ENCODE data around the gene EGFL8.
"Not testable (repeated sequence)": the region's sequence is repeated elsewhere in the genome, so short reads cannot be mapped to it uniquely, and the experiment has no call there.

Gene EGFL8

GRCh38 chr6:32185681-32186131 is 21.3 kb downstream of the EGFL8 start:
- not testable (repeated sequence) for DNase-seq

GRCh38 chr6:32186151-32186840 is 21.9 kb downstream of the EGFL8 start:
- DNase-seq, result not testable (repeated sequence)

DNA sequence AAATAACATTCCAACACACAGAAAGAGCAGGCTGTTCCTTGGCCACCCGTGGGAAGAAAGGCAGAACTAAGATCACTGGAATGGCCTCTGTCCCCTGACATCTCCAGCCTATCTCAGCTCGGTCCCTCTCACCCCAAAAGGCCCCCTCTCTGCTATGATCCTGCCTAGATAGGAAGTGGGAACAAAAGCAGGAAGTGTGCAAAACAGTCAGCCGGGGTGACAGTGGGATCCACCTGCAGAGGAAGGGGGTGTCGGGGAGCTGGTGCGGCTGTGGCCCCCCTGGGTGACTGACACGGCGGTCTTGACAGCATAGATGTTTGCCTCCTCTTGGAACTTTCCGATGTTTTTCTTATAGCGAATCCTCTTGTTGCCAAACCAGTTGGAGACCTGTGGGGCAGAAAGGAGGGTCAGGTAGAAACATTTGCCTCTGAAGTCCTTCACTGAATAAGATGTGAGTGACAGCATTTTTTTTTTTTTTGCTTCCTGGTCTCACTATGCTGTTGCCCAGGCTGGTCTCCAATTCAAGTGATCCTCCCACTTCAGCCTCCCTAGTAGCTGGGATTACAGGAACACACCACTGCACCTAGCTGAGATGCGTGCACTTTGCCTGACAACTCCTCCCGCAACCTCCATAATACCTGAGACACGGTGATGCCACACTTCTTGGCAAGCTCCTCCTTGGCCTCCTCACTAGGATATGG is 22.8 kb downstream of the EGFL8 start:
- no peak for DNase-seq

GRCh38 chr6:32187725-32188380 is 23.5 kb downstream of the EGFL8 start:
- DNase-seq, result not testable (repeated sequence)

DNA sequence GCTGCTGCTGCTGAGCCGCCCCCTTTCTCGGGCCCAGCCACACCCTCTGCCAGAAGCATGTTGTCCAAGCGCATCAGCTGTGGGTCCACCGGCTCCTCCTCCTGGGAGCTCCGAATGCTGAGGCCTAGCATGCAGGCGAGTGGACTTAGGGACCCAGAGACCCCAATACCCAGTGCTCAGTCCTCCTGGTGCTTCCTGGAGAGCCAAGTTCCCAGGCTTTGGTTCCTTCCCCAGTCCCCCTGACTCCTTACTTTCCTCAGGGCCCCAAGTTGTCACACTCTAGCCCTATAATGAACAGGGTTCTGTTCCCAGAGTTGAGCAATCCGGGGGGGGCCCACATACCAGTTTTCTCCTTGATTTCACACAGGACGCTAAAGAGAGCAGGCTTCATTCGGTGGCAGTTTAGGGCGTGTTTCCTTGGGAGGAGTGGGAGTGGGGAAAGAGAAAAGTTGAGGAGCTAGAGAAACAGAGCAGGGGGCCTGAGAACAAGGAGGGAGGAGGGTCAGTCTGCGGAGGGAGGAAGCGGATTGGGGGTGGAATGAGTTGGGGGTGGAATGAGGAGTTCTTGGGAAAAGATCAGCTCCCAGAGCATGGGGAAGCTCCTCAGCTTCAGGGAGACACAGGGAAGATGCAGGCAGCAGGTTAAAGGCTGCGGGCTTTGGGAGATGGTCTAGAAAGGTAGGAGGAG is 24.1 kb downstream of the EGFL8 start:
- DNase-seq, result no peak

DNA sequence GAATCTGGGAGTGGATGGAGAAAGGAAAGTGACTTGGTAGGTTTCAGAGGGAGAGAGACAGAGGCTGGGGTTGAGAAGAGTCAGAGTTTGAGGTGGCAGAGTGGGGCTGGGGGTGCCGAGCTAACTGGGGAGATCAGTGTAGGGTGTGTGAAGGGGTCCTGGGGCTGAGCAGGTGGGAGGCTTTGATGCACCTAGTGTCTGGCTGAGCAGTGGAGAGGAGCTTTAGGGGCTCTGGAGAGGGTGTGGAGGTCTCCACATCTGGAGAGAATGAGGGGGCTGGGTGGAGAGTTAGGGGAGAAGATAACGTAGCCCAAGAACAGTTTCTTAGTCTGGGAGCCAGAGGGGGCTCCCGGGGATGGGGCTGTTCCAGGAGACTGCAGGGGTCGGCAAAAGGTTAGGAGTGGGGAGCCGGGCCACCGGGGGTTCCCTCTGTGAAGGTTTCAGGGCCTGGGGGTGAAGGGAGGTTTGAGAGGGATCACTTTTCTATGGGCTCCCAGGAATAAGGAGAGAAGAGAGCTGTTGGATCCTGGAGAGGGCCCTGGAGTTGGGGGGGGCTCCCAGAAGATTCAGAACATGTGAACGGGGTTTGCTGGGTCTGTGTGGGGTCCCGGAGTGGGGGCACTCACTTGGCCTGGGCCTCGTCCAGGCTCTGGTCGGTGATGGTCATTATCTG is 24.8 kb downstream of the EGFL8 start:
- no peak for DNase-seq

GRCh38 chr6:32189742-32190053 is 25.3 kb downstream of the EGFL8 start:
- DNase-seq, result no peak

DNA sequence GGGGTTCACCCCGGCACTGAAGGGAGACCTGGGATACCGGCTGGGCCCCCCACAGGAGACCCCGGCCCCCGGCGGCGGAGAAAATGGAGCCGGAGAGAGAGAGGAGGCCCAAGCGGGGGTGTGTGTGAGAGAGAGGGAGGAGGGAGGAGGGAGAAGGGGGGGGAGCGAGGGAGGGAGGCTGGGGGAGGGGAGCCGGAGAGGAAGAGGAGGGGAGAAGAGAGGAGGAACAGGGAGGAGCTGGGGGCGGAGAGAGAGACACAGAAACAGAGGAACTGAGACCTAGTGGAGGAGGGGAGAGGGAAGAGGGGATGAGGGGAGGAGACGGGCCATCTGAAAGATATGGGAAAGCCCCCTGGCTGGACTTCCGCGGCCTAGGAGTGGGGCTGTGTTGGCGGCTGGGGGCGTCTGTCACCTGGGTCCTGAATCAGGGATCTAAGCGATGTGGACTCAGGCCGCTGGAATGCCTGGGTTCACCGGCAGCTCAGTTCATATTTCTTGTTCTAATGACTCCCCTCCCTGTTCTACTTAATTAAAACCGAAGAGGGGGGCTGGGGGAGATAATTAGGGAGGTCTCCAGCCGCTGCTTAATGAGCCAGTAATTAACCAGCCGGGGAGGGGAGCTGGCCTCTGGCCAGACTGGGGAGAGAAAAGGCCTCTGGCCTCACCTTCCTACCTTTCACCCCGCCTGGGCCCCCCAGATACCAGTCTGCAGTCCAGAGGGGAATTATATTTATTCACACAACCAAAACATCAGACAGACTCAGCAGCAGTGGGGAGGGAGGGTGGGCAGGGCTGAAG is 25.9 kb downstream of the EGFL8 start, which contains the start of gene PBX2:
TSS of gene PBX2 (minus strand) at position 149 of the 798 bp plus-strand sequence. CDS start 287 bp downstream, outside the sequence.
- peak; percentile 37 to 52 for DNase-seq

GRCh38 chr6:32190911-32191677 is 26.7 kb downstream of the EGFL8 start:
- no peak for DNase-seq

GRCh38 chr6:32191696-32192607 is 27.6 kb downstream of the EGFL8 start:
- no peak for DNase-seq

DNA sequence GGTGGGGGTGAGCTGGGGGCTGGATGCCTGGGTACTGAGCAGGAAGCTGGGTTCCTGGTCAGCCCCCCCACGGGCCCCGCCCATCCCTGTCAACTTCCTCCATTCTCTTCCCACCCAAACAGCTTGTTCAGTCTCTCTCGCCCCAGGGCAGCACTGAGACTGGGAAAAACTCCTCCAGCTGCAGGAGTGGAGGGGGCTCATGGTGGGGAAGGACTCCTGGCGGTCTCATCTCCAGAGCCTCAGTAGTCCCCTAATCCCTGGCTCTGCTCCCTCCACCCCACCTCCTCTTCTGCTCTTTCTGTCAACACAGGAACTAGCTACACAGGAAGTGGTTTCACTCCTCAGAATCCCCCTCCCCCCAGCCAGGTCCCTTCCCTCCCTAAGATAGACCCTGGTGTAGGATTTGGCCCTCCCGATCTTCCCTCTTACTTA is 28.2 kb downstream of the EGFL8 start, which contains the start of gene GPSM3:
TSS of gene GPSM3 (minus strand) at position 36 of the 432 bp plus-strand sequence. CDS start 130 bp downstream, outside the sequence.
- DNase-seq, result no peak

DNA sequence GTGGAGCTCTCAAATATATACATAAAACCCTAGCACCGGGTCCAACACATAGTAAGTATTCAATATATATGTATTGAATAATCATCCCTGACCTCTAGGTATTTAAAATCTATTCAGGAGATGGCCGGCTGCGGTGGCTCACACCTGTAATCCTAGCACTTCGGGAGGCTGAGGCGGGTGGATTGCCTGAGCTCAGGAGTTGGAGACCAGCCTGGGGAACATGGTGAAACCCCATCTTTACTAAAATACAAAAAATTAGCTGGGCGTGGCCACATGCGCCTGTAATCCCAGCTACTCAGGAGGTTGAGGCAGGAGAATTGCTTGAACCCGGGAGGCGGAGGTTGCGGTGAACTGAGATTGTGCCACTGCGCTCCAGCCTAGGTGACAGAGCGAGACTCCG is 28.7 kb downstream of the EGFL8 start:
- DNase-seq, result not testable (repeated sequence)

DNA sequence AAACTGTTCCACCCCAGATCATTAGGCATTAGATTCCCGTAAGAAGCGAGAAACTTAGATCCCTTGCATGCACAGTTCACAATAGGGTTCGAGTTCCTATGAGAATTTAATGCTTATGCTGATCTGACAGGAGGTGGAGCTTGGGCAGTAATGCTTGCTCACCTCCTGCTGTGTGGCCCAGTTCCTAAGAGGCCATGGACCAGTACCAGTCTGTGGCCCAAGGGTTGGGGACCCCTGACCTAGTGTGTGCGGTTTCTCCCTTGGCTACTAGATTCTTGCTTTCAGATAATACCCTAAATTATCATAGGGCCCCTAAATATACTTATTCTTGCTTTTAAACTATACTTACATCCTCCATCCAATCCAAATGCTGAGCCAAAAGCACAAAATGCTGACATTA is 30.0 kb downstream of the EGFL8 start:
- DNase-seq, result no peak

GRCh38 chr6:32194825-32195651 is 30.6 kb downstream of the EGFL8 start:
- DNase-seq, result no peak

- DNase-seq, result peak; percentile 99 to 100
Measured at GRCh38 chr6:32195652-32195901, 31.2 kb downstream of the EGFL8 start.

DNA sequence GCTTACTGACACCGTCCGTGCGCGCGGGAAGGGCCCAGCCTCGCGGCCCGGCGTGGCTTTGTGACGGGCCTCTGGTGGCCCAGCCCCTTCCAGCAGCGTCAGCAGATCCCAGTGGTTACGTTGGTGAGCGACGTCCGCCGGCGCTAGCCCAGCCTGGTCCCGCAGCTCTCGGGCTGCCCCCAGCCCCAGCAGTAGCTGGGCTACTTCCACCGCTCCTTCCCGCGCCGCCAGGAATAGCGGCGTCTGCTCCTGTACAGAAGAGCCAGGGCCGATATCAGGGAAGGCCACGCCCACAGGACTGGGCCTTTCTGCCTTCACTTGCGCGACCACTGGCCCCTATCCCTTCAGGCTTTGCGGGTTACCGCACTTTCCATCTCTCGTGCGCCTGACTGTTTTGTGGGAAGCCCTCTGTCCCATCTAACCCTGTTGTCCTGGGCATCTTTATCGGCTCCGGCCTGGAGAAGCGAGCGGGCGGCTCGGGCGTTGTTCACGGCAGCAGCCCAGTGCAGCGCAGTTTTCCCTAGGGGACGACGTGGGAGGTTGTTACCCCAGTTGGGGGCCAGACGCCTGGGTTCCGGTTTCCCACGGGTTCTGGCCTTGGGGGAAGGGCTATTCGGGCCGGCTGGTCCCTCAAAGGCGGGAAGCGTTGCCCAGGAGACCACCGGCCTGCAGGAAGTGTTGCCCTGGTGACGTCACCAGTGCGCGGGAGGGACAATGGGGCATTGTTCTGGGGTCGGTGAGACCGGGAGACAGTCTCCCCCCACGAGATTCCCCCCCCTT is 31.7 kb downstream of the EGFL8 start:
- peak; percentile 88 to 89 for DNase-seq

DNA sequence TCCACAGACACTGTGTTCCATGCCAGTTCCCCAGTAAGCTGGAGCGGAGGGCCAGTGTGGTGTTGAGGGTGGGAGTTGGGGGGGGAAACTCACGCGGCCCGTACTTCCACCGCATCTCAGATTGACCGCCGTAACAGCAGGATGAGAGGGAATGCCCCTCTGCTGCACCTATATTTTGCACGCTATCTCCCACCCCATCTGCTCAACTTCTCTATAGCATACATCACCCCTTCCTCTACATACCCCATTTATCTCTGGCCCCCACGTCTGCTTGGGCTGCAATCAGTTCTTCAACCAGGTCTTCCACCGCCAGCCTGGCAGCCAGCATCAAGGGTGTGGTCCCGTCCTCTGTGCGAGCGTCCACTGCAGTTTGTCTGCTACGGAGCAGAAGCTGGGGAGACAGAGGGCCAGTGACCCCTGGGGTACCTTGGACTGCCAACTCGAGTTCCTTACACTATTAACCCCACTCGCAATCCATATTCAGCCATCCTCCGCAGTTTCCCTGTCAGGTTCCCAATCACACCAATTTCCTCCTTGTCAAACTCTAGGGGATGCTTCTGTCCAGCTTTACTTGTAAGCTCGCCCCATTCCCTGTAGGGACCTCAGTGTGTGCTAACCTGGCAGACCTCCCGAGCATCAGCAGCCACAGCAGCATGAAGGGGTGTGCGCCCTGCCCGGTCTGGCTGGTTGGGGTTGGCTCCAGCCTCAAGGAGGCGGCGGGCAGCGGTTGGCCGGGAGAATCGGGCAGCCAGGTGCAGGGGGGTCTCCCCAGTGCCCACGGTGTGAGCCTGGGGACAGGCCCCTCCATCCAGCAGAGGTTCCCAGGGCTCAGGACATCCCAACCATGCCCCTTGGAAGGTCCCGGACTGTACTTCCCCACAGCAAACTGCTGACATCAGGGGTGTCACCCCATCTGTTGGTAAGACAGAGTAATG is 32.6 kb downstream of the EGFL8 start:
- no peak for DNase-seq

Measured in NCI-H1930 (cell line).